Upper lobe of right lung (tissue), 1 donor: ENCODE measurements around the gene ZCCHC2. TPM values are rescaled to one million over a fixed set of nuclear protein-coding genes. Genes with fewer than 3 reads are reported as not detected.

Experiments used
- ATAC-seq: fragments of 200-7000 bp; cut with Tn5 transposase; one replicate; pipeline ENCODE4 v1.9.1; 2020; ENCODE audit warnings: mild to moderate bottlenecking, moderate library complexity
- DNase-seq: peaks from one replicate; pipeline ENCODE4 v3.0.0-alpha.2; 2020
- H3K27ac ChIP-seq: fragments of 200-600 bp; one replicate; pipeline ENCODE4 v1.8.0; 2022
- H3K27me3 ChIP-seq: fragments of 200-600 bp; one replicate; pipeline ENCODE4 v1.8.0; 2022; ENCODE audit warnings: mild to moderate bottlenecking
- H3K36me3 ChIP-seq: fragments of 200-600 bp; one replicate; pipeline ENCODE4 v1.8.0; 2022
- H3K4me1 ChIP-seq: fragments of 200-600 bp; one replicate; pipeline ENCODE4 v1.8.0; 2022
- H3K4me3 ChIP-seq: fragments of 200-600 bp; one replicate; pipeline ENCODE4 v1.8.0; 2022; ENCODE audit warnings: mild to moderate bottlenecking
- H3K9me3 ChIP-seq: fragments of 200-600 bp; one replicate; pipeline ENCODE4 v1.8.0; 2022
- intact Hi-C: fragments of 100-400 bp; cut with DNase I; formaldehyde crosslinking; loops from one replicate; pipeline ENCODE4 v1.11.0; 2022
- total RNA-seq: library from RNA; stranded (reverse); fragmentation: NEBNext Ultra II Directional; extraction: Animal tissue kit (Norgen Biotek cat#: 25700); gene quantifications from one replicate; pipeline ENCODE4 v1.2.1, GENCODE V29; 2021
- TF ChIP-seq, protein P1 (sequence below): fragments of 200-600 bp; IDR thresholded peaks from one replicate; pipeline ENCODE4 v1.8.0; 2022; ENCODE audit warnings: antibody characterized with exemption
- donor health status: DM: no; HTN: yes; CAD: no; lungs with severe emphysema.

Gene ZCCHC2
- total RNA-seq, 1 donor from 2014 or later: 36.6 TPM

DNA sequence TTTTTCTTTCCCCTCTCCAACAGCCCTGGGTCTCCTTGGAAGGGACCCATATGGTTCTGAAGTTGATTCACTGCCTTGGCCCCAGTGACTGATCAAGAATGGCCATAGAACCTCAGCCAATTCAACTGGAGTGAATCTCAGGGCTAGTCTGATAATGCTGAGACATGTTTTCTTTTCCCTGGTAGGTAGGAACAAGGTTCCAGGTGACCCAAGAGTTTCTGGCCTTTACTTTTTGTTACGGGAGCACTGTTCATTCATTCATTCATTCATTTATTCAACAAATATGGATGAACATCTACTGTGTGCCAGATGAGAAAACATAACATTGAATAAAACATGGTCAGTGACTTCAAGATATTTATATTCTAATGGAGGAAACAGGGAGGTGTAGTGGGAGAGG lies 3.1 kb upstream of the ZCCHC2 start:
- intact Hi-C loops: no loop called here
- Histone ChIP-seq H3K27ac (no peak overlapping the region), H3K27me3 (no peaks in the 10 kb centered on the region), H3K36me3 (no peaks in the 10 kb centered on the region), H3K9me3 (peaks cover 3% of the 10 kb centered on the region), H3K4me1 (no peaks in the 10 kb centered on the region), H3K4me3 (no peak overlapping the region)
- no peak for ATAC-seq
- TF ChIP-seq, protein P1, sequence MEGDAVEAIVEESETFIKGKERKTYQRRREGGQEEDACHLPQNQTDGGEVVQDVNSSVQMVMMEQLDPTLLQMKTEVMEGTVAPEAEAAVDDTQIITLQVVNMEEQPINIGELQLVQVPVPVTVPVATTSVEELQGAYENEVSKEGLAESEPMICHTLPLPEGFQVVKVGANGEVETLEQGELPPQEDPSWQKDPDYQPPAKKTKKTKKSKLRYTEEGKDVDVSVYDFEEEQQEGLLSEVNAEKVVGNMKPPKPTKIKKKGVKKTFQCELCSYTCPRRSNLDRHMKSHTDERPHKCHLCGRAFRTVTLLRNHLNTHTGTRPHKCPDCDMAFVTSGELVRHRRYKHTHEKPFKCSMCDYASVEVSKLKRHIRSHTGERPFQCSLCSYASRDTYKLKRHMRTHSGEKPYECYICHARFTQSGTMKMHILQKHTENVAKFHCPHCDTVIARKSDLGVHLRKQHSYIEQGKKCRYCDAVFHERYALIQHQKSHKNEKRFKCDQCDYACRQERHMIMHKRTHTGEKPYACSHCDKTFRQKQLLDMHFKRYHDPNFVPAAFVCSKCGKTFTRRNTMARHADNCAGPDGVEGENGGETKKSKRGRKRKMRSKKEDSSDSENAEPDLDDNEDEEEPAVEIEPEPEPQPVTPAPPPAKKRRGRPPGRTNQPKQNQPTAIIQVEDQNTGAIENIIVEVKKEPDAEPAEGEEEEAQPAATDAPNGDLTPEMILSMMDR: no peak
- DNase-seq: no peak

DNA sequence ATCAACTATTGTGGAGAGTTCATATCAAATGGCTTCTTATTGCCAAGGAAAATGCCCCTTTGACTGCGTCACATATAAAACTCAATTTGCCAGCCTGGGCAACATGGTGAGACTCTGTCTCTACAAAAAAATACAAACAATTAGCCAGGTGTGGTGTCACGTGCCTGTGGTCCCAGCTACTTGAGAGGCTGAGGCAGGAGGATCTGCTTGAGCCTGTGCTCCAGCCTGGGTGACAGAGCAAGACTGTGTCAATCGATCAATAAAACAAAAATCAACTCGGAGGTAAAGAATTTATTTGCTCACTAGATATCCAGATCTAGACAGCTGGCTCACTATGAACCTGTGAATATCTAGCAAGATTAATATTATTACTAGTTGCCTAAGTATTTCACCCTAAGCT lies 1.7 kb upstream of the ZCCHC2 start:
- ATAC-seq: no peak
- intact Hi-C loops: no loop called here
- H3K27ac ChIP-seq: no peak overlapping the region

DNA sequence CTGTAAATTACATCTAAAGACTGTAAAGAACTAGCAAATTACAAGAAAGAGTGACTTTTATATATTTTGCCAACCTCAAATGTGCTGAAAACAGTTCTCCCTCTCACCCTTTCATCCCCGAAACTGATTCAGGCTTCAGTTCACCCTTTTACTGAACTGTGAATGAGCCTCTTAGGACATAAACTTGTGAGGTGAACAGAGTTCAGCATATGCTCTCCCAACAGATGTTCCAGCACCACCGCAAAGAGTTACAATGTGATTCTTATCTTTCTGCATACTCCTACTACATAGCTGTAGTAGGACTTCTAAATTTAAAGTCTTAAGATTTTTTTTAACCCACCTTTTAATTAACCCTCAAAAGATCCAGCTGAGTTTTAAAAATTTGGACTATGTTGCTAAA lies 1.2 kb upstream of the ZCCHC2 start:
- H3K27me3 ChIP-seq: no peaks in the 10 kb centered on the region
- peak overlapping the region; percentile 95 for H3K4me3 ChIP-seq
- H3K27ac ChIP-seq: peak overlapping the region; percentile 97
- no peak for DNase-seq
- no peak for ATAC-seq
- intact Hi-C loops: no loop called here
- peaks cover 8% of the 10 kb centered on the region for H3K4me1 ChIP-seq
- no peaks in the 10 kb centered on the region for H3K36me3 ChIP-seq
- no peaks in the 10 kb centered on the region for H3K9me3 ChIP-seq
- TF ChIP-seq, protein P1: no peak

More for the DNA sequence above, 1.7 kb upstream of the ZCCHC2 start:
- Histone ChIP-seq H3K4me3 (no peak overlapping the region), H3K4me1 (peaks cover 8% of the 10 kb centered on the region), H3K9me3 (no peaks in the 10 kb centered on the region), H3K36me3 (no peaks in the 10 kb centered on the region), H3K27me3 (no peaks in the 10 kb centered on the region)
- DNase-seq: no peak
- TF ChIP-seq, protein P1: no peak

- ATAC-seq: peak; percentile 18
These were observed 684 bp upstream of the ZCCHC2 start for GRCh38 chr18:62522178-62522503.

GRCh38 chr18:62523255-62523588 lies 397 bp downstream of the ZCCHC2 start:
- H3K9me3 ChIP-seq: no peaks in the 10 kb centered on the region
- no peaks in the 10 kb centered on the region for H3K27me3 ChIP-seq
- intact Hi-C loops: no loop called here
- no peaks in the 10 kb centered on the region for H3K36me3 ChIP-seq
- H3K4me1 ChIP-seq: peaks cover 16% of the 10 kb centered on the region
- TF ChIP-seq, protein P1: no peak
- peak overlapping the region; percentile 97 for H3K27ac ChIP-seq
- DNase-seq (no peak), ATAC-seq (no peak)
- H3K4me3 ChIP-seq: peak overlapping the region; percentile 95

More at GRCh38 chr18:62522178-62522503, 684 bp upstream of the ZCCHC2 start:
- DNase-seq: no peak
- H3K9me3 ChIP-seq: no peaks in the 10 kb centered on the region
- TF ChIP-seq, protein P1: no peak
- peak overlapping the region; percentile 95 for H3K4me3 ChIP-seq
- no peaks in the 10 kb centered on the region for H3K36me3 ChIP-seq
- H3K27me3 ChIP-seq: no peaks in the 10 kb centered on the region
- peak overlapping the region; percentile 97 for H3K27ac ChIP-seq
- intact Hi-C loops: no loop called here
- H3K4me1 ChIP-seq: peaks cover 10% of the 10 kb centered on the region

DNA sequence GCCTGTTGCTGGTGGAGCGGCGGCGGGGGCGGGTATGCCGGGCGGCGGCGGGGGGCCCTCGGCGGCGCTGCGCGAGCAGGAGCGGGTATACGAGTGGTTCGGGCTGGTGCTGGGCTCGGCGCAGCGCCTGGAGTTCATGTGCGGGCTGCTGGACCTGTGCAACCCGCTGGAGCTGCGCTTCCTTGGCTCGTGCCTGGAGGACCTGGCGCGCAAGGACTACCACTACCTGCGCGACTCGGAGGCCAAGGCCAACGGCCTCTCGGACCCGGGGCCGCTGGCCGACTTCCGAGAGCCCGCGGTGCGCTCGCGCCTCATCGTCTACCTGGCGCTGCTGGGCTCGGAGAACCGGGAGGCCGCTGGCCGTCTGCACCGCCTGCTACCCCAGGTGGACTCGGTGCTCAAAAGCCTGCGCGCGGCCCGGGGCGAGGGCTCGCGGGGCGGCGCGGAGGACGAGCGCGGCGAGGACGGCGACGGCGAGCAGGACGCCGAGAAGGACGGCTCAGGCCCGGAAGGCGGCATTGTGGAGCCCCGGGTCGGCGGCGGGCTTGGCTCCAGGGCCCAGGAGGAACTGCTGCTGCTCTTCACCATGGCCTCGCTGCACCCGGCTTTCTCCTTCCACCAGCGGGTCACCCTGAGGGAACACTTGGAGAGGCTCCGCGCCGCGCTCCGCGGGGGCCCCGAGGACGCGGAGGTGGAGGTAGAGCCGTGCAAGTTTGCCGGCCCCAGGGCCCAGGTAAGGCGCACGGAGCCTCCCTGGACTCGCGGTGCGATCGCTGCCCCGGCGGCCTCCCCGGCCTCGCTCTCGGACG lies 1.0 kb downstream of the ZCCHC2 start:
- H3K4me1 ChIP-seq: peaks cover 20% of the 10 kb centered on the region
- peak; percentile 81 for DNase-seq
- no peaks in the 10 kb centered on the region for H3K9me3 ChIP-seq
- ATAC-seq: no peak
- peak overlapping the region; percentile 86 for H3K4me3 ChIP-seq
- peak overlapping the region; percentile 94 for H3K27ac ChIP-seq
- TF ChIP-seq, protein P1: no peak
- intact Hi-C loops: no loop called here
- no peaks in the 10 kb centered on the region for H3K36me3 ChIP-seq
- H3K27me3 ChIP-seq: no peaks in the 10 kb centered on the region
